Fibroblast of gingiva (primary cell): ENCODE results near the gene NDUFB4.

Experiments used
- DNase-seq: peaks from one replicate; pipeline ENCODE4 v3.0.0-alpha.2; 2011; ENCODE audit warnings: low read depth

NDUFB4 gene

DNA sequence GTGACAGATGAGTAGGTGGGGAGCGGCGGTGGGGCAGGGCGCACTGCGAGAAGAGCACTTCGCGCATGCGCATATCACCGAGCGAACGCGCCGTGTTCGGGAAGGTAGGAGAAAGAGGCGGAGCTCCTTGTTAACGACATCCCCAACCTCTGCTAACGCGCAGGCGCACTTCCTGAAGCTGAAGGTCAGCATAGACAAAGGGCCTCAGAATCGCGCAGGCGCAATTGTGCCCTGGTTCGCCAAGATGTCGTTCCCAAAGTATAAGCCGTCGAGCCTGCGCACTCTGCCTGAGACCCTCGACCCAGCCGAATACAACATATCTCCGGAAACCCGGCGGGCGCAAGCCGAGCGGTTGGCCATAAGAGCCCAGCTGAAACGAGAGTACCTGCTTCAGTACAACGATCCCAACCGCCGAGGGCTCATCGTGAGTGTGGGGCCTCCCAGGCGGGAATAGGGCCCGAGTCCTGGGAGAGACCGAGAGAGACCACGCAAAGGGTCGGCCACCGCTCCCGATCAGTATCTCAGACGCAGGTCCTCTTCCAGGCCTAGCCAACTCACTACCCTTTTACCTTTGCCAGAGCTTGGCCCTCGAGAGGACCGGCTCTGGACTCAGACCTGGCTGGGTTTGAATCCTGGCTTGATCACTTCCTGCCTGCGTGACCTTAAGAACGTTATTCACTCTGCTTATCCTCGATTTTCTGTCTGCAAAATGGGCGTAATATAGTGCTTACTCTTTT lies at the start of gene NDUFB4:
Gene NDUFB4, plus strand, starts transcription at position 221 of the 737 bp plus-strand sequence. Its CDS starts 24 bp downstream, at position 245.
- peak; percentile 98 for DNase-seq

DNA sequence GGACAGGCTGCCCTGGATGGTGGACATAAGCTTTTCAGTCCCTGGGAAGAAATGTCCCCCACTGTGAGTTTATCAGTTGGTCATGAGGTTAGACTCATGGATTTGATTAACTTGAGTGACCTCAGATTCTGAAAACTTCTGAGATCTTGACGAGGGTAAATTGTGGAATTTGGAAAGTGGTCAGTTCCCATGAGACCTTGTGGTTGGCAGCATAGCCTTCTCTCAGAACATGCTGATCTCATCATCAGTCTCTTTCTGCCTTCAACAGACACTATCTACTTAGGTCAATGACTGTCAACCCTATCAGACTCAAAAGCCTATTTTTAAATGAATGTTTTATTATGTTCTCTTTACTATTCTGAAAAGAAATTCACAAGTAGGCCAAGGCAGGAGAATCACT lies 45.6 kb upstream of the NDUFB4 start:
- peak; percentile 48 for DNase-seq

GRCh38 chr3:120552184-120553172 lies 43.7 kb upstream of the NDUFB4 start:
- no peak for DNase-seq

GRCh38 chr3:120554812-120555606 lies 41.1 kb upstream of the NDUFB4 start:
- DNase-seq = no peak

GRCh38 chr3:120555657-120556509 lies 40.3 kb upstream of the NDUFB4 start:
- DNase-seq = no peak

- no peak for DNase-seq
Measured at GRCh38 chr3:120557115-120557514, 39.0 kb upstream of the NDUFB4 start.

DNA sequence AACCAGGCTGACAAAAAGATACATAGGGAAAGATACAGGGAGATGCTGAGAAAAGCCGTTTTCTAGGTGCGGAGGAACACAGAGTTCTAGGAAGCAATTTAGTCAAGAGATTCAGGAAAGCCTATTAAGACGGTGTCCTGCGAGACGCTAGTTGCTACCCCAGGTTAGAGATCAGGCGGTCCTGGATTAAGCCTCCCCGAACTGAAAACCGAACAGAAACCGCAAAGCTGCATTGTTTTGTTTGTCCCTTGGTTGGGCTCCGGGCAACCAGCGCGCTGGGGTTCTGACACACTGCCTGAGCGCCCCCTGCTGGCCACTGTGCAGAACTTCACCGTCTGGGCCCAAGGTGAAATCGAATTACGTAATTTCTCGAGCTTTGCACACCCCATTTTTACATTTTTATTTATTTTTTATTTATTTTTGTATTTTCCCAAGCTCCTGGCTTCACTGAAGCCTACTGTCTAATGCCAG lies 37.3 kb upstream of the NDUFB4 start:
- peak; percentile 91 for DNase-seq

GRCh38 chr3:120559242-120560061 lies 36.7 kb upstream of the NDUFB4 start:
- DNase-seq = no peak

DNA sequence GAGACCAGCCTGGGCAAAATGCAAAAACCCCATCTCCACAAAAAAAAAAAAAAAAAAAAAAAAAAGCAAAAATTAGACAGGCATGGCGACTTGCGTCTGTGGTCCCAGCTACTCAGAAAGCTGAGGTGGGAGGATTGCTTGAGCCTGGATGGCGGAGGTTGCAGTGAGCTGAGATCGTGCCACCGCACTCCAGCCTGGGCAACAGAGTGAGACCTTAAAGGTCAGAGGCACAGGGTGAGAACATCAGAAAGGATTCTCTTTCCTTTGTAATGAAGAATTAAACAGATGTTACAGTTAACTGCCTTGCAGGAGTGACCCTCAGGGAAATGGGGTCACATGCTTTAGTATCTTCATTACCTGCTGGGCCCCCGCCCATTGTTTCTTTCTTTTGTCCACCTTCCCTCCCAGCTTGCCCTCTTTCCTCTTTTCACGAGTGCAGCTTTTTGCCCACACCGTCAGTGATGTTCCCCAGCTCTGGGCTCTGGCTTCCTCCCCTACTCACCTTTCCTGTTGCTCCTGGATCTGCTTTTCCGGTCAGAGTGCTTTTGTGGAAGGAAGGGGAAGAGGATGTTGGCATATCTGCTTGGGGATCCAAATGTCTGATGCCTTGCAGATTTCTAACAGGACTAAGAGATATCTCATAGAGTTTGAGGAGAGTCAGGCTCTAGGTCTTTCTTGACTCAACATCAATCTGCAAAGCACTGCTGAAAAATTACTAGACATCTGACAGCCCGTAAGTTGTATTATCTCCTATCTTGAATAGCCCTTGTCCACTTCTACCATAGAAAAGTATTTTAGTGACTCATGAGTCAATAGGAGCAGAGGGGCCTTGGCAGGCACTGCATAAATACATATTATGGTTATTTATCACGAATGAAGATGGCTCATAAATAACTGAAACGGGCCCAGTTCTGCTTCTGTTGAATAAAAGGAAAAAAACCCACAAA lies 35.6 kb upstream of the NDUFB4 start:
- DNase-seq = no peak

GRCh38 chr3:120561251-120562045 lies 34.7 kb upstream of the NDUFB4 start:
- DNase-seq = peak; percentile 55

DNA sequence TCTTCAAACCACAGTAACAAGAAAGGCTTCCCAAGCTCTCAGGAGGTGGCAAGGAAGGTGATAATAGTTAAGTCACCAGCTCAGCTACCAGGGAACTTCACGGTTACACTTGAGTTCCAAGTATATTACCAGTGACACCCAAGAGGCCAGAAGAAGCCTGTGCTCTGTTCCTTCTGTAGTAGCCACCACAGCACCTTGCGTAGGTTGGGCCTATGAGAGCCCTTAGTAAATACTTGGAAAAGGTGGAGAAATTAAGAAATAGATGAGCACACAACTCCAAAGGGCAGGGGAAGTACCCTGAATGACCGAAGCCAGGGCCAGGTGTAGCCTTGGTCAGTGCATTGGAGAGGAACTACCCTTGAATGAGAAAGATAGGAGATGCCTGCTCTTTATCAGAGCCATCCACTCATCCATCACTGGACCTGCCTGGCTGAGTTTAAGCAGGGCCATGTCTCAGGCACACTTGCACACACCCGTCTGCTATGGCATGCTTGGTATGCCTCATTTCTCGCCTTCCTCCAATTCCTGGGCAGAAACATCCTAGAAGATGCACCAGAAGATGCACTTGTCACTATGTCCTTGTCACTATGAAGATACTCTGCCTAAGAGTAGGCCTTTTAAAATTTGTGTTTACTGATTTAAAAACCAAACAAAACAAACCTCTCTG lies 32.6 kb upstream of the NDUFB4 start:
- no peak for DNase-seq

GRCh38 chr3:120566243-120566975 lies 29.7 kb upstream of the NDUFB4 start:
- no peak for DNase-seq

DNA sequence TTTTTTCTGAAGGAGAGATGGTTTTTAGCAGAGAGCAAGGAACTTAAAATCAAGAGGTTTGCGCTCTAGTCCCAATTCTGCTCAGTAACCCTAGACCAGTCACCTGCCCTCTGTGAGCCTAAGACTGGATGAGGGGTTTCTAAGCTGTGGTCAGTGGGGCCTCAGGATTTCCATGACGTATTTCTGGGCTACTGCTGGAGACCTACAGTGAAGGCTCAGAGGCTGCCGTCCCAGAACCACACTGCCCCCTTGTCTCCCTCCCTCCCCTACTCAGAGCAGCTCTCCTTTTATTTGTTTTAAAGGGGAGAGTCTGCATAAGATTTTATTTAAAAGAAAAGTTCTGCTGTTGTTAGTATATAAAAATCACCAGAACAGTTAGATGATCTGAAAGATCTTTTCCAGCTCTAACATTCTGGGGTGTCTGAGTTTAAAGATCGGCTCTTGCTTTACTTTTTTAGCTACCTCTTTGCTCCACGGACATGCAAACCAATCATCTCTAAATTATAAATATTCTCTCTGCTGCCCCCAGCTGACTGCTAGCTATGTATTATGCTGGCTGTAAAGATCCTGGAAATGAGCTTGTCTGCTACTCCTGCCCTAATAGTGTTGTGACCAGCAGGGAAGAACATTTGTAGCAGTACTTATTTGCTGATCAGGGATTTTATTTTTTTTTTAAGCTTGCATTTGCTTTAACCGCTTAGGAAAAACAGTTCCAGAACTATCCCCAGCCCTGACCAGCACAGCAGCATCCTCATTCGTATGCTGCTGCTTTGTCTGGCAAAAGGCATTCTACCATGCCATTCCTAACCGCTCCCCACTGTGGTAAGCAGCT lies 28.6 kb upstream of the NDUFB4 start:
- peak; percentile 29 for DNase-seq

DNA sequence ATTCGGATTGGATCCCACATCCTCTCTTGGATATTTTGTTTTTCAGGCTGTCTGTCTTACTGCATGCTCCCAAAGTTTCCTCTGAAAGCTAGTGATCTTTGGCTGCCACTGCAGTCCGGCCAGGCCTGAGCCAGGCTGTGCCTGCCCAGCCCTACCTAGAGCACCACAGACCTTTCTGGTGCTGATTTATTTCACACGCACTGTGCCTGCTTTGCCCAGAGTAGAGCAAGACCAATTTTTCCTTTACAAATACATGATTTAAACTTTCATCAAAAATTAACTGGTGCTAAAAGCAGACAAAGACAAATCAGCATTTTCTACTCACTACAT lies 28.0 kb upstream of the NDUFB4 start:
- DNase-seq = no peak

DNA sequence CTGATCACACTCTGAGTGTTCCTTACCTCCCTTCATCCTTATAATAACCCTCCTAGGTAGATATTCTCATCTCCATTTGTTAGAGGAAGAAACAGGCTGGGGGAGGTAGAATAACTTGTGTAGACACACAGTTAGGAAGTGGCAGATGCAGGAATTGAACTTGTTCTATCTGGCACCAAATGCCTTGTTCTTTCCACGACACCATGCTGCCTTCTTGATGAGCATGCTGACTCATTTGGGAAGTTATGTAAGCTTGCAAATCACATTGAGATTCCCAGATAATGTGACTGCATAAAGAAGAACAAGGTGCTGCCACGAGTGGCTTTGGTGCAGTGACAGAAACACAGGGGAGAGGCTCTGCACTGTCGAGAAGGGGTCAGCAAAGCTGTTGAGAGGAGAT lies 27.5 kb upstream of the NDUFB4 start:
- no peak for DNase-seq
